Bronchial epithelial cell (primary cell): ENCODE measurements around the gene KHDRBS2. TPM values are rescaled to one million over a fixed set of nuclear protein-coding genes. Genes with fewer than 3 reads are reported as not detected.
"Not testable (repeated sequence)": the region's sequence is repeated elsewhere in the genome, so short reads cannot be mapped to it uniquely, and the experiment has no call there.

ENCODE experiments used
- DNase-seq: peaks from one replicate; pipeline ENCODE4 v3.0.0-alpha.2; 2010; ENCODE audit warnings: low read depth
- FAIRE-seq: peaks from 2 replicates; lab custom pipeline; 2011; peaks lifted over from hg19 to GRCh38; lab: Jason Lieb, UNC
- H3K27me3 ChIP-seq: 2 replicates; pipeline ENCODE4 v1.5.1; 2011; ENCODE audit warnings: low read length; ENCODE audit not compliant: control insufficient read depth, insufficient read depth
- H3K36me3 ChIP-seq: 2 replicates; pipeline ENCODE4 v1.5.1; 2011; ENCODE audit warnings: low read length; ENCODE audit not compliant: control insufficient read depth, insufficient read depth
- H3K4me3 ChIP-seq: 2 replicates; pipeline ENCODE4 v1.5.1; 2011; ENCODE audit warnings: mild to moderate bottlenecking, low read depth, low read length, control low read depth
- total RNA-seq: library from RNA; depleted of rRNA; stranded (reverse); fragments of >200 nt; gene quantifications from 2 replicates; pipeline ENCODE4 v1.2.1, GENCODE V29; 2014
- TF ChIP-seq, protein P1 (sequence below): IDR thresholded peaks from 2 replicates; pipeline ENCODE4 v1.5.1; 2011; ENCODE audit warnings: mild to moderate bottlenecking, moderate library complexity, low read length, control low read depth, inconsistent platforms; ENCODE audit not compliant: insufficient read depth, severe bottlenecking

Gene KHDRBS2
- total RNA-seq, 1 donor from 2014 or later = not detected

DNA sequence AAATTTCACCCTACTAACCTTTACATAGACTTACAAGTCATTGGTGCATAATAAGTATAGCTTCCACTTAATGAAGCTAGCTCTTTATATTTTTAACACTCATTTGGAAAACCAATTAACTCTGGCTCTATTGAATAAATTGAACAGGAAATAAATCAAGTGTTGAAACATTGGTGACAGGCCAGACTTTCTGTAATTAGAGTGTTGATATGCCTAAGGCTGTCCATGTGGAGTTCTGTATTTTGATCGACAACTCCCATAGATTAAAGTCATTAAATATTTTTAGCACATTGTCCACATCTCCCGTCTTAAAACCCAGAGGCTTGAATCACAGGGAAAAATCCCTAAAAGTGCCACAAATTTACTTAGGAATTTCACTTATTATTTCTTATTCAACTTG, 468.3 kb downstream of the KHDRBS2 start:
- Histone ChIP-seq H3K36me3 (no peaks in the 10 kb centered on the region), H3K4me3 (no peak overlapping the region), H3K27me3 (no peaks in the 10 kb centered on the region)
- no peak for FAIRE-seq
- TF ChIP-seq, protein P1, sequence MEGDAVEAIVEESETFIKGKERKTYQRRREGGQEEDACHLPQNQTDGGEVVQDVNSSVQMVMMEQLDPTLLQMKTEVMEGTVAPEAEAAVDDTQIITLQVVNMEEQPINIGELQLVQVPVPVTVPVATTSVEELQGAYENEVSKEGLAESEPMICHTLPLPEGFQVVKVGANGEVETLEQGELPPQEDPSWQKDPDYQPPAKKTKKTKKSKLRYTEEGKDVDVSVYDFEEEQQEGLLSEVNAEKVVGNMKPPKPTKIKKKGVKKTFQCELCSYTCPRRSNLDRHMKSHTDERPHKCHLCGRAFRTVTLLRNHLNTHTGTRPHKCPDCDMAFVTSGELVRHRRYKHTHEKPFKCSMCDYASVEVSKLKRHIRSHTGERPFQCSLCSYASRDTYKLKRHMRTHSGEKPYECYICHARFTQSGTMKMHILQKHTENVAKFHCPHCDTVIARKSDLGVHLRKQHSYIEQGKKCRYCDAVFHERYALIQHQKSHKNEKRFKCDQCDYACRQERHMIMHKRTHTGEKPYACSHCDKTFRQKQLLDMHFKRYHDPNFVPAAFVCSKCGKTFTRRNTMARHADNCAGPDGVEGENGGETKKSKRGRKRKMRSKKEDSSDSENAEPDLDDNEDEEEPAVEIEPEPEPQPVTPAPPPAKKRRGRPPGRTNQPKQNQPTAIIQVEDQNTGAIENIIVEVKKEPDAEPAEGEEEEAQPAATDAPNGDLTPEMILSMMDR = no peak
- DNase-seq = no peak

DNA sequence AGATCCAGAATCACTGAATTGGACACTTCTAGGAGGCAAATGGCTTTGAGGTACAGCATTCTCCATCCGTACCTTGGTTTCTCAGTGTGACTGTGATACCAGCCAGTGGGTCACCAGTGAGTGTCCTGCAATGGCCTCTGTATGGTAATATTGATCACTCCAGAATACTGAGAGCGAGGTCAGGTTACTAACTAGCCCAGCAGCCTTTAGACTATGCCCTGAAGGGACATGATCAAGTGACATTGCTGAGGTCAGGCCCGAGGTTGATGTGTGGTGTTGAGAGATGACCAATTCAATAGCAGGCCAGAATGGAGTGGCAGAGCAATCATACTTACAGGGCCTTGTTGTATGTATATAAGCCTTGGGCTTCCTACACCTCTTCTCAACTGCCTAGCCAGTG, 476.0 kb downstream of the KHDRBS2 start:
- Histone ChIP-seq H3K4me3 (no peak overlapping the region), H3K36me3 (no peaks in the 10 kb centered on the region), H3K27me3 (no peaks in the 10 kb centered on the region)
- TF ChIP-seq, protein P1 = no peak
- no peak for FAIRE-seq
- no peak for DNase-seq

DNA sequence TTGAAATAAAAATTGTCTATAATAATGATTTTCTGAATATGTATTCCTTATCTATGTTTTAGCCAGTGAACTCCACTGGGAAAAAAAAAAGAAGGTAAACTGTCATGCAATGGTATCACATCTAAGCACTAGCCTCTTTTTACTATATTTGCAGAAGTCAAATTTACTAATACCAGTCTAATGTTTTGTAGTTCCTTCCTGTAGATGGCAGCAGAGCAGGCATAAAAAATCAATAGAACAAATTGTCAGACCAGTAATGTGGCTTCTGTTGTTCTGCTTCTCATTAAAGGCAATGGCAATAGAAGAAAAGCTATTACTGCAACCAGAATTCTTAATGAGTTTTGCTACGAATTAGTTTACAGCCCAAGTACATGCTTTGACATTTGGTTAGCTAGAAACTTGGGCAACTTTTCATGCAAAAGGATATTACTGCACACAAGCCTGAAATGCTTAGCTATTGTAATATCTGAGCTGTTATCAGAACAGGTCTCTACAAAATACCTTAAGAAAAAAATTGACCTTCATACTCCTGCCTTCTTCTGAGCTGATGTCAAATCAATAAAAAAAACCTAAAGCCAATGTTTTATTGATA, 476.9 kb downstream of the KHDRBS2 start:
- no peaks in the 10 kb centered on the region for H3K36me3 ChIP-seq
- DNase-seq = peak; percentile 30
- FAIRE-seq = no peak
- H3K4me3 ChIP-seq = no peak overlapping the region
- TF ChIP-seq, protein P1 = peak; percentile 36
- H3K27me3 ChIP-seq = no peaks in the 10 kb centered on the region

DNA sequence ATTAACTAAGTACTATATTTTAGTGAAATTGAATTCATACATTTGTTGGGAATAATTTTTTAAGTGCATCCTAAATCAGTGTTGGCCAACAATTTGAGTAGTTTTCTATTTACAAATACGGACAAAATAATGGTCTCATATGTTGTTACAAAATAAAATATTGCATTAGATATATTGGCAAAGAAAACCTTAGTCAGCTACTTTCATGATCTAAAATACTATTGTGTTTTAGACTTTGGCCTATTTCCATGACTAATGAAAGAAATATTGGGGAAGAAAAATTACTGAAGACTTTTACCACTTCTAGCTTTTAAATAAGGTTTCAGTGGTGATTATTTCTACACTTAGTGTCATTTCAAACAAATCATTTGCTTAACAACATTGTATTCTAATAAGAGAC, 498.0 kb downstream of the KHDRBS2 start:
- Histone ChIP-seq H3K4me3 (no peak overlapping the region), H3K27me3 (no peaks in the 10 kb centered on the region), H3K36me3 (no peaks in the 10 kb centered on the region)
- no peak for DNase-seq
- TF ChIP-seq, protein P1 = no peak
- no peak for FAIRE-seq

DNA sequence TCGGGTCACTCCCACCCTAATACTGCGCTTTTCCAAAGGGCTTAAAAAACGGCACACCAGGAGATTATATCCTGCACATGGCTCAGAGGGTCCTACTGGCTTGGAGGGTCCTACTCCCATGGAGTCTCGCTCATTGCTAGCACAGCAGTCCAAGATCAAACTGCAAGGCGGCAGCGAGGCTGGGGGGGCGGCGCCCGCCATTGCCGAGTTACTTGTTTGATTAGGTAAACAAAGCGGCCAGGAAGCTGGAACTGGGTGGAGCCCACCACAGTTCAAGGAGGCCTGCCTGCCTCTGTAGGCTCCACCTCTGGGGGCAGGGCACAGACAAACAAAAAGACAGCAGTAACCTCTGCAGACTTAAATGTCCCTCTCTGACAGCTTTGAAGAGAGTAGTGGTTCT, 516.6 kb downstream of the KHDRBS2 start:
- not testable (repeated sequence) for H3K4me3 ChIP-seq, DNase-seq, H3K27me3 ChIP-seq, H3K36me3 ChIP-seq, FAIRE-seq

DNA sequence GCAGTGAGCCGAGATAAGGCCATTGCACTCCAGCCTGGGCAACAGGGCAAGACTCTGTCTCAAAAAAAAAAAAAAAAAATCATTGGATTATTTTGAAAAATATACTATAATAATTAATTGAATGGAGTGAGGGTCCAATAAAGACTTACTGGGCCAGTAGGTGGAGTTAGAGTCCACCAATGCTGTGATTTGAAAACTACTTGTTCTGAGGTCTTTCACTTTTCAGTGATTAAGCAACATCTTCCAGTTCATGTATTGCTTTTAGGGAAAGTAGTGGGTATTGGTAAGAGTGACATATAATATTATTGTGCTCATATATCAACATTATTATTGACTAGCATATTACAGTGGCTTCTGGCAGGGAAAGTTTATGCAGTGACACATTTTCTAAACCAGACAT, 530.3 kb downstream of the KHDRBS2 start:
- DNase-seq = no peak
- FAIRE-seq = no peak
- Histone ChIP-seq H3K36me3 (no peaks in the 10 kb centered on the region), H3K4me3 (no peak overlapping the region), H3K27me3 (no peaks in the 10 kb centered on the region)
- TF ChIP-seq, protein P1 = no peak
